Keratinocyte (primary cell): ENCODE data around the gene DCAF11.

Experiments
- CTCF ChIP-seq, 3 experiments: IDR thresholded peaks in 1 of 3; conservative IDR thresholded peaks in 1 of 3; optimal IDR thresholded peaks in 1 of 3; 2 replicates in 2 of 3; 3 replicates in 1 of 3; pipeline versions ENCODE3 to v1.5.1; 2011; ENCODE audit warnings: low read length in 3 of 3, mild to moderate bottlenecking in 3 of 3, moderate library complexity in 2 of 3, control low read depth in 1 of 3, inconsistent platforms in 1 of 3; ENCODE audit not compliant: insufficient read depth in 2 of 3; ENCODE audit errors: extremely low read depth in 1 of 3
- EZH2 ChIP-seq: IDR thresholded peaks from one replicate; pipeline ENCODE4 v1.6.1; 2012; ENCODE audit warnings: inconsistent platforms, mild to moderate bottlenecking, low read length, moderate library complexity

- TF ChIP-seq EZH2, result no peak
- TF ChIP-seq CTCF (optimal IDR thresholded peaks at IDR 0.05 in 1 of 3, IDR thresholded peaks at IDR 0.05 in 1 of 3, conservative IDR thresholded peaks at IDR 0.05 in 1 of 3; ENCODE audit: extremely low read depth in 1 of 3, insufficient read depth in 2 of 3, low read length in 3 of 3), result no peak
Observed at GRCh38 chr14:24066496-24067132, 48.0 kb upstream of the DCAF11 start.
